ENCODE measurements around the gene NOP9.

The NOP9 gene

DNA sequence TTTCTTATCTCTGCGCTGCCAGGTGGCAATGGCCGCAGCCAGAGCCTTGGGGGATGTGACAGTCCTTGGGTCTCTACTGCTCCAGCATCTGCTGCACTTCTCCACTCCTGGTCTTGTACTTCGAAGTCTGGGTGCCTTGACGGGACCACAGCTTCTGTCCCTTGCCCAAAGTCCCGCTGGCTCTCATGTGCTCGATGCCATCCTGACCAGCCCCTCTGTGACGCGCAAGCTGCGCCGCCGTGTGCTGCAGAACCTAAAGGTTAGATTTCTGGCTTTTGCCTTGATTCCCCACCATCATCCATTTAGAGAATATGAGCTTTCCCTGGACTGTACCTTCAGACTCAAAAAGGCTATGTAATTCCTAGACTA, 4.4 kb downstream of the NOP9 start:
- in situ Hi-C loops (cut with HindIII; ENCODE audit: low sequenced_read_pairs) = no loop called here

- in situ Hi-C loops (cut with HindIII; ENCODE audit: low sequenced_read_pairs) = no loop called here
Observed at GRCh38 chr14:24307156-24307574, 7.5 kb downstream of the NOP9 start.

- in situ Hi-C loops (cut with HindIII; ENCODE audit: low sequenced_read_pairs) = no loop called here
Observed at GRCh38 chr14:24307575-24308341, 8.1 kb downstream of the NOP9 start, which contains the start of gene CIDEB. Gene CIDEB (minus strand): TSS chr14:24307977. CDS start chr14:24307858, 119 bp downstream.

- in situ Hi-C loops (cut with HindIII; ENCODE audit: low sequenced_read_pairs) = no loop called here
Observed at GRCh38 chr14:24308342-24309124, 8.9 kb downstream of the NOP9 start.

DNA sequence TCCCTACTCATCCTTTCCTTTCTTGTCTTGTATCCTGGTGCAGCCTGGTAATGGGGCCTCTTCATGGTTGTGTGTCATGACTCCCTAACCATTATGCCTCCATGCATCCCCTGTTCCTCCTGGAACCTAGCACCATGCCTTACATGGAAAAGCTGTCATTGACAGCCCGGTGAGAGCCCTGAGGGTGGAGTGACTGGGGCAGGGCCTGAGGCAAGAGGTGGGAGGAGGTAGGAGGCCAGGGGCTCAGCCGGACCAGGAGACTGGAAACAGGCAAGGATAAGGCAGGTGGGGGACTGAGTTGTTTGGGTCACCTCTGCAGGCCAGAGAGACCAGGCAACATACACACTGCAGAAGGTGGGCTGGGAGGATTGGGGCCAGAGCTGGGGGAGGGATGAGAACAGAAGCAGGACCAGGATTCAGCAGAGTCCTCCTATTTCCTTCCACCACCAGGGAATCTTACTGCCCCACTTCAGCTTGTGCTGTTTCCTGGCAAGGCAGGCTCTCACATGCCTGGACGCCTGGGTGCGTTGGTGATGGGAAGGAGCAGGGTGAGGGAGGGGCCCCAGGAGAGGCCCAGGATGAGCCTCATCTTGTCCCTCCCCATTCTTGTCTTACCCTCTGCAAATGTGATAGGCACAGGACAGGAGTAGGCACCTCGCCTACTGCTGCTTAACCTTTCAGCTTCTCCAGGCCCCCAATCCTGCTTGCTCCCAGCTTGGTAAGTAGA, 10.1 kb downstream of the NOP9 start, which contains the start of gene LTB4R2:
Gene LTB4R2 (plus strand): TSS at position 603 of the 727 bp plus-strand sequence. CDS start 525 bp downstream, outside the sequence.
- in situ Hi-C loops (cut with HindIII; ENCODE audit: low sequenced_read_pairs) = no loop called here

DNA sequence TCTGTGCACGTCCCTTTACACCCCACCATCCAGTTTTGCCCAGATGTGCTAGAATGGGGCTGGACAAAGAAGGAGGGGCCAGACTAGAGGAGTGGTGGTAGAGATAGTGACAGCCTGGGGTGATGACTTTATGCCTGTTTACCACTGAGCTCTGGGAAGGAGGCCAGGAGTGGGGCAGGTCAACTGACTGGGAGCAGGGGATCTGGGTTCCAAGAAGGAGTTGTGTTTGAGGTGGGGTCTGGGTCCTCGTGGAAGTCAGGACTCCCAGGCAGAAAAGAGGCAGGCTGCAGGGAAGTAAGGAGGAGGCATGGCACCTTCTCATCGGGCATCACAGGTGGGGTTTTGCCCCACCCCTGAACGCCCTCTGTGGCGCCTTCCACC, 10.6 kb downstream of the NOP9 start:
- in situ Hi-C loops (cut with HindIII; ENCODE audit: low sequenced_read_pairs) = no loop called here

DNA sequence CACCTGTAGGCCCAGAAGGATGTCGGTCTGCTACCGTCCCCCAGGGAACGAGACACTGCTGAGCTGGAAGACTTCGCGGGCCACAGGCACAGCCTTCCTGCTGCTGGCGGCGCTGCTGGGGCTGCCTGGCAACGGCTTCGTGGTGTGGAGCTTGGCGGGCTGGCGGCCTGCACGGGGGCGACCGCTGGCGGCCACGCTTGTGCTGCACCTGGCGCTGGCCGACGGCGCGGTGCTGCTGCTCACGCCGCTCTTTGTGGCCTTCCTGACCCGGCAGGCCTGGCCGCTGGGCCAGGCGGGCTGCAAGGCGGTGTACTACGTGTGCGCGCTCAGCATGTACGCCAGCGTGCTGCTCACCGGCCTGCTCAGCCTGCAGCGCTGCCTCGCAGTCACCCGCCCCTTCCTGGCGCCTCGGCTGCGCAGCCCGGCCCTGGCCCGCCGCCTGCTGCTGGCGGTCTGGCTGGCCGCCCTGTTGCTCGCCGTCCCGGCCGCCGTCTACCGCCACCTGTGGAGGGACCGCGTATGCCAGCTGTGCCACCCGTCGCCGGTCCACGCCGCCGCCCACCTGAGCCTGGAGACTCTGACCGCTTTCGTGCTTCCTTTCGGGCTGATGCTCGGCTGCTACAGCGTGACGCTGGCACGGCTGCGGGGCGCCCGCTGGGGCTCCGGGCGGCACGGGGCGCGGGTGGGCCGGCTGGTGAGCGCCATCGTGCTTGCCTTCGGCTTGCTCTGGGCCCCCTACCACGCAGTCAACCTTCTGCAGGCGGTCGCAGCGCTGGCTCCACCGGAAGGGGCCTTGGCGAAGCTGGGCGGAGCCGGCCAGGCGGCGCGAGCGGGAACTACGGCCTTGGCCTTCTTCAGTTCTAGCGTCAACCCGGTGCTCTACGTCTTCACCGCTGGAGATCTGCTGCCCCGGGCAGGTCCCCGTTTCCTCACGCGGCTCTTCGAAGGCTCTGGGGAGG, 11.3 kb downstream of the NOP9 start, which contains the start of gene LTB4R:
Gene LTB4R (plus strand): TSS at position 857 of the 959 bp plus-strand sequence. CDS start 4,150 bp downstream, outside the sequence.
- in situ Hi-C loops (cut with HindIII; ENCODE audit: low sequenced_read_pairs) = no loop called here

- in situ Hi-C loops (cut with HindIII; ENCODE audit: low sequenced_read_pairs) = no loop called here
Observed at GRCh38 chr14:24311837-24312615, 12.4 kb downstream of the NOP9 start.

- in situ Hi-C loops (cut with HindIII; ENCODE audit: low sequenced_read_pairs) = no loop called here
Observed at GRCh38 chr14:24312736-24313507, 13.3 kb downstream of the NOP9 start.

DNA sequence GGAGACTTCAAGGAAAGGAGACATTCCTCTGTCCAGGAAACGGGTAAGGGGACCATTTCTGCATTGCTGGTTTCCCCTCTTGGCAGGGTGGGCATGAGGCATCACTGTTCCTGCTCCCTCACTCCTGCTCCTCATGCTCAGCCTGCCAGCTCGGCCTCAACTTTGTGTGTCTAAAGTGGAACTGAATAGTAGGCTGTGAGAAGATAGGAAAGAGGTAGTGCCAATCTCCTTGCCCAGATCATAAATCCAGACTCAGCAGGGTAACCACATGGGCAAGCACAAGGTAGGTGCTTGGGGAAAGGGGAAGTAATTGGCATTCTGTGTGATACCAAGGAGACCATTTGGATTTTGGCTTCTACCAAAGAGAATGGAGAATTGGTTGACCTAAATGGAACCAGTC, 14.3 kb downstream of the NOP9 start:
- in situ Hi-C loops (cut with HindIII; ENCODE audit: low sequenced_read_pairs) = no loop called here

DNA sequence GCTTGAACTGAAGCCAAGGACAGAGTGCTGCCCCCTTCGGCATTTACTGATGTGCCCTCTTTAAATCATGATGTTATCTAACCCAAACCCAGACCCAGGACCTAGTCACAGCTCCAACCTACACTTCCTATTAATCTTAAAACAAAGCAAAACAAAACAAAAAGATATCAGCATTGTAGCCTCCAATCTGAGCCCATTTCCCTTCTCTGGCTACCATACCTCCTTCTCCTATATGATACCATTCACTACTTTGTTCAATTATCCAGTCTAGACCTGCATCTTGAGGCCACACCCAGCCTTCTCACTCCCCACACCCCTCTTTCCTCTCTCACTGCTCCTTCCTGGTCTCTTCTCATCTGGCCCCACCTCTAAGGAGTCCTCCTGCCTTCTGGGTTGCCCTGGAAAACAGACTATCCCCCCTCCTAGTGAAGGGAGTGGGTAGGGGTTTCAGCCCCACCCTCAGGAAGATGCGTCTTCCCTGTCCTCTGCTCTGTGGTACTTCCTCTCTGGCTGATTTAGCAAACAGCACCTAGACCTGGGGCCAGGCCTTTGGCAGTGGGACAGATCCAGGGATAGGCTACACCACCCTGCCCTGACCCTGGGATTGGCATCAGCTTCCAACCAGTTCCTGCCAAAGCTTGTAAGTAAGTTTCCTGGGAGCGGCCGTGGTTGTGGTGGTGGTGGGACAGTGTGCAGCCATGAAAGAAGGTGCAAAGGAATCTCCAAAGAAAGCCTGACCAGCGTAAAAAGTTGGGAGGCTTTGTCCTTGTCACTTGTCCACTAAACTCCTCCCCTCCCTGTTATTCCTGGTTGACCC, 14.9 kb downstream of the NOP9 start:
- in situ Hi-C loops (cut with HindIII; ENCODE audit: low sequenced_read_pairs) = no loop called here

GRCh38 chr14:24315243-24315806, 15.7 kb downstream of the NOP9 start:
- in situ Hi-C loops (cut with HindIII; ENCODE audit: low sequenced_read_pairs) = no loop called here

DNA sequence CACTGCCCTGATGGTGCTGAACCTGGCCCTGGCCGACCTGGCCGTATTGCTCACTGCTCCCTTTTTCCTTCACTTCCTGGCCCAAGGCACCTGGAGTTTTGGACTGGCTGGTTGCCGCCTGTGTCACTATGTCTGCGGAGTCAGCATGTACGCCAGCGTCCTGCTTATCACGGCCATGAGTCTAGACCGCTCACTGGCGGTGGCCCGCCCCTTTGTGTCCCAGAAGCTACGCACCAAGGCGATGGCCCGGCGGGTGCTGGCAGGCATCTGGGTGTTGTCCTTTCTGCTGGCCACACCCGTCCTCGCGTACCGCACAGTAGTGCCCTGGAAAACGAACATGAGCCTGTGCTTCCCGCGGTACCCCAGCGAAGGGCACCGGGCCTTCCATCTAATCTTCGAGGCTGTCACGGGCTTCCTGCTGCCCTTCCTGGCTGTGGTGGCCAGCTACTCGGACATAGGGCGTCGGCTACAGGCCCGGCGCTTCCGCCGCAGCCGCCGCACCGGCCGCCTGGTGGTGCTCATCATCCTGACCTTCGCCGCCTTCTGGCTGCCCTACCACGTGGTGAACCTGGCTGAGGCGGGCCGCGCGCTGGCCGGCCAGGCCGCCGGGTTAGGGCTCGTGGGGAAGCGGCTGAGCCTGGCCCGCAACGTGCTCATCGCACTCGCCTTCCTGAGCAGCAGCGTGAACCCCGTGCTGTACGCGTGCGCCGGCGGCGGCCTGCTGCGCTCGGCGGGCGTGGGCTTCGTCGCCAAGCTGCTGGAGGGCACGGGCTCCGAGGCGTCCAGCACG, 16.4 kb downstream of the NOP9 start:
- in situ Hi-C loops (cut with HindIII; ENCODE audit: low sequenced_read_pairs) = no loop called here

DNA sequence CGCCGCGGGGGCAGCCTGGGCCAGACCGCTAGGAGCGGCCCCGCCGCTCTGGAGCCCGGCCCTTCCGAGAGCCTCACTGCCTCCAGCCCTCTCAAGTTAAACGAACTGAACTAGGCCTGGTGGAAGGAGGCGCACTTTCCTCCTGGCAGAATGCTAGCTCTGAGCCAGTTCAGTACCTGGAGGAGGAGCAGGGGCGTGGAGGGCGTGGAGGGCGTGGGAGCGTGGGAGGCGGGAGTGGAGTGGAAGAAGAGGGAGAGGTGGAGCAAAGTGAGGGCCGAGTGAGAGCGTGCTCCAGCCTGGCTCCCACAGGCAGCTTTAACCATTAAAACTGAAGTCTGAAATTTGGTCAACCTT, 16.9 kb downstream of the NOP9 start:
- in situ Hi-C loops (cut with HindIII; ENCODE audit: low sequenced_read_pairs) = no loop called here

- in situ Hi-C loops (cut with HindIII; ENCODE audit: low sequenced_read_pairs) = no loop called here
Observed at GRCh38 chr14:24317141-24317928, 17.7 kb downstream of the NOP9 start.

Measured in endothelial cell of hepatic sinusoid (primary cell).